NCI-H1930 (cell line): ENCODE data around the gene CSHL1.
A peak's percentile ranks its signal among the peaks of the same experiment; 100 is the strongest.
"Not testable (repeated sequence)": the region's sequence is repeated elsewhere in the genome, so short reads cannot be mapped to it uniquely, and the experiment has no call there.

Source experiments
- DNase-seq, 2 experiments: peaks; one replicate each; lab custom pipeline; 2025; lab: John Stamatoyannopoulos, UW

The CSHL1 gene

DNA sequence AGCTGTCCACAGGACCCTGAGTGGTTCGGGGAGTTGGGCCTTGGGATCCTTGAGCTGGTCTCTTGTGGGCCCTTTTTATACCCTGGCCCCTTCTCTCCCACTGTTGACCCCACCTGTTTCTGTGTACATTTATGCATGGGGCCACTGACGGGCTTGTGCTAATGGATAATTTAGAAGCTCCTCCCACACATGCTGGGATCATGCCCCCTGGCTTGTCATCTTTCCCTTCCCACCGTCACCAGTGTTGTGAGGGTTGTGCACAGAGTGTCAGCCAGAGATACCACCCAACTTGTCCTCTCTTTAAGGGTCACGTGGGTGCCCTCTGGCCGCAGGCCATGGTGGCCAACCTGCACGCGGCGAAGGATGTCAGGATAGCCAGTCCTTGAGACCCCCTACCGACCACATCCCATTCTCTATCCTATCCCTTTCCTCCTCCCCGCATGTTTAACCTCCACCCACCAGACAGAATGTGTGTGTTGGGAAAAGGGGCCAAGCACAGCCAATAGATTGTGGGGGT, 7.8 kb upstream of the CSHL1 start, which contains the start of gene GH1:
GH1 (minus strand) TSS at position 51 of the 517 bp plus-strand sequence. CDS start 63 bp downstream, outside the sequence.
- DNase-seq: not testable (repeated sequence)

DNA sequence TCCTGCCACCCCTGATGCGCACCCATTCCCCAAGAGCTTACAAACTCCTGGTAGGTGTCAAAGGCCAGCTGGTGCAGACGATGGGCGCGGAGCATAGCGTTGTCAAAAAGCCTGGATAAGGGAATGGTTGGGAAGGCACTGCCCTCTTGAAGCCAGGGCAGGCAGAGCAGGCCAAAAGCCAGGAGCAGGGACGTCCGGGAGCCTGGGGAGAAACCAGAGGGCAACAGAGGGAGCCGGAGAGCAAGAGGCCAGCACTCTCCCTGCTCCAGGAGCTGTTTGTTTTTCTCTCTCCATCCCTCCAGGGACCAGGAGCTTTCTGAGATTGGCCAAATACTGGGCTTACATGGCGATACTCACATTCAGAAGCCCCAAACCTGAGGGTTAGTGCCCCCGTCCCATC, 7.2 kb upstream of the CSHL1 start:
- no peak for DNase-seq

GRCh38 chr17:63917646-63918045, 6.6 kb upstream of the CSHL1 start:
- no peak for DNase-seq

DNA sequence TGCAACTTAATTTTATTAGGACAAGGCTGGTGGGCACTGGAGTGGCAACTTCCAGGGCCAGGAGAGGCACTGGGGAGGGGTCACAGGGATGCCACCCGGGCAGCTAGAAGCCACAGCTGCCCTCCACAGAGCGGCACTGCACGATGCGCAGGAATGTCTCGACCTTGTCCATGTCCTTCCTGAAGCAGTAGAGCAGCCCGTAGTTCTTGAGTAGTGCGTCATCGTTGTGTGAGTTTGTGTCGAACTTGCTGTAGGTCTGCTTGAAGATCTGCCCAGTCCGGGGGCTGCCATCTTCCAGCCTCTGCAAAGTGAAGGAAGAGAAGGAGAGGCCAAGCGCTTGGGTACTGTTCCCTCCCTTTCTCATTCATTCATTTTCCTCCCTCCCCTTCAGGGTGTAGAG, 6.1 kb upstream of the CSHL1 start:
- not testable (repeated sequence) for DNase-seq

GRCh38 chr17:63916566-63917185, 5.6 kb upstream of the CSHL1 start:
- no peak for DNase-seq

GRCh38 chr17:63915753-63916152, 4.7 kb upstream of the CSHL1 start:
- DNase-seq: not testable (repeated sequence)

DNA sequence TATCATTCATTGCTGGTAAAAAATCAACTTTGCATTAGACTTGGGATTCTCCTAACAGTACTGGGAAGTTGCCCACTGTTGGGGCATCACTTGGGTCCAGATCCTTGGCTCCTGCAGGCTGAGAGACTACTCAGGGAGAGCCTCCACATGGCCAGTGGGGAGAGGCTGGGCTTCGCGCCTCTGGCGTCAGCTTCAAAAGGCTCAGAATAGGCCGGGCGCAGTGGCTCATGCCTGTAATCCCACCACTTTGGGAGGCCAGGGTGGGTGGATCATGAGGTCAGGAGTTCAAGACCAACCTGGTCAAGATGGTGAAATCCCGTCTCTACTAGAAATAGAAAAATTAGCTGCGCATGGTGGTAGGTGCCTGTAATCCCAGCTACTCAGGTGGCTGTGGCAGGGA, 3.4 kb upstream of the CSHL1 start:
- DNase-seq: no peak

DNA sequence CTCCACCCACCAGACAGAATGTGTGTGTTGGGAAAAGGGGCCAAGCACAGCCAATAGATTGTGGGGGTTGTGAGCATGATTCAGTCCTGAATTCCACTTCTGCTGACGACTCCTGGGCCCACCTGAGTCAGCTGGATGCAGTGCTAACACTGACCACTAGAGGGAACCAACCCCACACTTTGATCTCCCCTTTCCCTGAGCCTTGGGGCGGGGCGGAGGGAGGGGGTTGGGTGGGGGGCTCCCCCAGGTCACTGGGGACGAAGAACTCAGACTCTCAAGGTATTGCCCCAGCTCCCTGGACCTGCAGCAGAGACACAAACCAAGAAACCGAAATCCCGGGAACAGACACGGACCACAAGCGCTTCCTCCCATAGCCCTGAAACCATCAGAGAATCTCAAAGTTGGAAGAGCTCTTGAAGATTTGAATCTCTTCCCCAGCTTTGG, 621 bp upstream of the CSHL1 start:
- DNase-seq: peak in 1 of 2 experiments; percentile 21

GRCh38 chr17:63910096-63910495, 962 bp downstream of the CSHL1 start:
- no peak for DNase-seq

DNA sequence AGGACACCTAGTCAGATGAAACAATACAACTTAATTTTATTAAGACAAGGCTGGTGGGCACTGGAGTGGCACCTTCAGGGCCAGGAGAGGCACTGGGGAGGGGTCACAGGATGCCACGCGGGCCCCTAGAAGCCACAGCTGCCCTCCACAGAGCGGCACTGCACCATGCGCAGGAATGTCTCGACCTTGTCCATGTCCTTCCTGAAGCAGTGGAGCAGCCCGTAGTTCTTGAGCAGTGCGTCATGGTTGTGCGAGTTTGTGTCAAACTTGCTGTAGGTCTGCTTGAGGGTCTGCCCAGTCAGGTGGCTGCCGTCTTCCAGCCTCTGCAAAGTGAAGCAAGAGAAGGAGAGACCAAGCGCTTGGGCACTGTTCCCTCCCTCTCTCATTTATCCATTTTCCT, 1.5 kb downstream of the CSHL1 start:
- not testable (repeated sequence) for DNase-seq

- peak in 1 of 2 experiments; percentile 8 for DNase-seq
Observed at GRCh38 chr17:63907161-63907778, 3.8 kb downstream of the CSHL1 start.

DNA sequence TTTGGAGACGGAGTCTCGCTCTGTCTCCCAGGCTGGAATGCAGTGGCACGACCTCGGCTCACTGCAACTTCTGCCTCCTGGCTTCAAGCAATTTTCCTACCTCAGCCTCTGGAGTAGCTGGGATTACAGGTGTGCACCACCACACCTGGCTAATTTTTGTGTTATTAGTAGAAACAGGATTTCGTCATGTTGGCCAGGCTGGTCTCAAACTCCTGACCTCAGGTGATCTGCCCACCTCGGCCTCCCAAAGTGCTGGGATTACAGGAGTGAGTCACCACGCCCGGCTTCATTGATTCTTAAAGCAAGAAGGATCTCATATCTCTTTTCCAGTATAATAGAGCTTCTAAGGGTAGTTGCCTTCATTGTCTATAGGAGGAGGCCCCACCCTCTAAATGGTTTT, 6.3 kb downstream of the CSHL1 start:
- DNase-seq: not testable (repeated sequence)

GRCh38 chr17:63903787-63904201, 7.3 kb downstream of the CSHL1 start:
- DNase-seq: not testable (repeated sequence)

- not testable (repeated sequence) for DNase-seq
Observed at GRCh38 chr17:63901971-63902370, 9.1 kb downstream of the CSHL1 start.

DNA sequence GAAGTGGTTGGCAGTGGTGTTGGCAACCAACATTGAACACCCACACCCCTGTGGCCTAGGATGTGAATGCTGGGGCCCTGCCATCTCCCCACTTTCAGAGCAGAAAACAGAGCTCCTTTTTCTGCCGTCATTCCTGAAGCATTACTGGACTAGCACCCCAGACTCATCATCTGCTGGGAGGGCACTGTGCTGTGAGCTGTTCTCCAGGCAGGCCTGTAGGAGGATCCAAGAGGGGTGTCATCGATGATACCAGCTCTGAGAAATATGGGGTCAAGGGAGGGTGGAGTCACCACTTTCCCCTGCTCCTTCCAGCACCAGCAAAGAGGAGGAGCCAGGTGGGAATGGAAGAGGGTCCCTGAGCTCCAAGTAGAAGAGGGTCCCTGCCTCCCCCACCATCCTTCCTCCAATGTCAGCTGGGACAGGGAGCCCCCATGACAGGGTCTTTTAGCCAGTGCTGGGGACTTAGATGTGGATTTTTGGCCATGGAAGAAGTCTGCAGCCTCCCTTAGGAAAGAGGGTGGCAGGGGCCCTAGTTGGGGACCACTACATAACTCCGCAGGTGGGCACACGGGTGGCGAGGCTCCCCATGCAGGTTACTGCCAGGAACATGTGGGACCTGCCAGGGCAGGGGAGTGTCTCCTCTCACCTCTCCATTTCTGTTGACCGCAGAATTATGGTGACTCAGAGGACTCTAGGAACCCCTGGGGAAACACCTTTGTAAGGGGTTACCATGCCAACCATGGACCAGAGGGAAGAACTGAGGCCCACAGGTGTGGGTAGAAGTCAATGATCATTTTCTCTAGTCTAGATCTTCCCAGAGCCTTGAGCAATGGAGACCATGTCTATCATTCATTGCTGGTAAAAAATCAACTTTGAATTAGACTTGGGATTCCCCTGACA, 11.9 kb downstream of the CSHL1 start:
- DNase-seq: not testable (repeated sequence)

- DNase-seq: not testable (repeated sequence)
Observed at GRCh38 chr17:63896524-63897354, 14.3 kb downstream of the CSHL1 start, which contains the start of gene CSH1. CSH1 (minus strand) TSS chr17:63896574; CDS start chr17:63896511, 63 bp downstream.

DNA sequence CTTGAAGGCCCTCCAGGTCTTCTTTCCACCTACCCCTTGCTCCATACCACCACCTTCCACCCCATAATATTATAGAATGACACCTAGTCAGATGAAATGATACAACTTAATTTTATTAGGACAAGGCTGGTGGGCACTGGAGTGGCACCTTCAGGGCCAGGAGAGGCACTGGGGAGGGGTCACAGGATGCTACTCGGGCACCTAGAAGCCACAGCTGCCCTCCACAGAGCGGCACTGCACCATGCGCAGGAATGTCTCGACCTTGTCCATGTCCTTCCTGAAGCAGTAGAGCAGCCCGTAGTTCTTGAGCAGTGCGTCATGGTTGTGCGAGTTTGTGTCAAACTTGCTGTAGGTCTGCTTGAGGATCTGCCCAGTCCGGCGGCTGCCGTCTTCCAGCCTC, 16.2 kb downstream of the CSHL1 start:
- DNase-seq: not testable (repeated sequence)

- DNase-seq: not testable (repeated sequence)
Observed at GRCh38 chr17:63894021-63894420, 17.0 kb downstream of the CSHL1 start.

DNA sequence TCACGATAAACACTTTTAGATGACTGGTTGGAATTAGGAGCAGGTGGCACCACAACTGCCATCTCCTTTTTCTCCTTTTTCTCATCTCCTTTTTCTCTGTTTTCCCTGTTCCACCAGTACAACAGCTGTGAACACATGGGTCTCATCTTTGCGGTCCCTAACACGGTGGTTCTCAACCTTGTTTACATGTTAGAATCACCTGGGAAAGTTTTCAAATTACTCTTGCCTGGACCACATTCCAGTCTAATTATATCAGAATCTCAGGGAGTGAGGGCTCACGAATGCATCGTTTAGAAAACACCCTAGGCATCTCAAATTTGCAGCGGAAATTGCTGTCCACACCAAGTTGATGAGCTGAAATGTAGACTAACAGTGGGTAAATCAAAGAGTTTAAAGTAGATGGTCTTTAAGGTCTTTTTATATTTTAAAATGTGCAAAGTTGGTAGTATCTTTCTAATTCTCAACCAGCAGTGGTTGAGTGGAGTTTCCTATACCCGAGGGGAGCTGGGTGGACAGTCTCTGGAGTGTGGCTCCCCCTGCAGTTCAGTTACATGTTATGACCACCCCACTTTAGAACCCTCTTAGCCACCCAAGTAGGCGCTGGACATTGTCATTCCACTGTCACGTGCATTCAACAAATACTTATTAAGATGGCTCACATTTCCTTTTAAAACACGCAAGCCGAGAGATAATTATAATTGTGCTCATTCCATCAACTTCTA, 18.6 kb downstream of the CSHL1 start:
- DNase-seq: not testable (repeated sequence)

- peak in 1 of 2 experiments; percentile 29 for DNase-seq
Observed at GRCh38 chr17:63889026-63889848, 21.8 kb downstream of the CSHL1 start.
